Ishikawa (cell line): ENCODE data around the gene FGF1.

Source experiments
- CEBPB ChIP-seq: IDR thresholded peaks from 2 replicates; pipeline ENCODE4 v1.6.1; 2012
- CREB1 ChIP-seq: IDR thresholded peaks from 2 replicates; pipeline ENCODE4 v1.6.1; 2012; ENCODE audit warnings: low read depth
- EGR1 ChIP-seq: IDR thresholded peaks from 2 replicates; pipeline ENCODE4 v1.6.1; 2012
- EP300 ChIP-seq: IDR thresholded peaks from 2 replicates; pipeline ENCODE4 v1.6.1; 2012; ENCODE audit warnings: borderline replicate concordance
- FOXM1 ChIP-seq: IDR thresholded peaks from 2 replicates; pipeline ENCODE4 v1.6.1; 2012; ENCODE audit warnings: low read depth, borderline replicate concordance
- NFIC ChIP-seq: IDR thresholded peaks from 2 replicates; pipeline ENCODE4 v1.6.1; 2012
- RAD21 ChIP-seq: IDR thresholded peaks from 2 replicates; pipeline ENCODE4 v1.6.1; 2012; ENCODE audit warnings: low read depth
- TAF1 ChIP-seq: IDR thresholded peaks from 2 replicates; pipeline ENCODE4 v1.6.1; 2012; ENCODE audit warnings: low read depth, mild to moderate bottlenecking
- TCF12 ChIP-seq: IDR thresholded peaks from 2 replicates; pipeline ENCODE4 v1.6.1; 2012; ENCODE audit warnings: low read depth
- TEAD4 ChIP-seq: IDR thresholded peaks from 2 replicates; pipeline ENCODE4 v1.6.1; 2012
- YY1 ChIP-seq: IDR thresholded peaks from 2 replicates; pipeline ENCODE4 v1.6.1; 2012; ENCODE audit warnings: low read depth
- ZBTB7A ChIP-seq: IDR thresholded peaks from 2 replicates; pipeline ENCODE4 v1.6.1; 2012; ENCODE audit warnings: low read depth
- TF ChIP-seq, protein P1 (sequence below): IDR thresholded peaks from 2 replicates; pipeline ENCODE4 v1.6.1; 2012
- TF ChIP-seq, protein P2 (sequence below): IDR thresholded peaks from 2 replicates; pipeline ENCODE4 v1.6.1; 2012
- TF ChIP-seq, protein P3 (sequence below): IDR thresholded peaks from 2 replicates; pipeline ENCODE4 v1.6.1; 2012; ENCODE audit warnings: low read depth, mild to moderate bottlenecking

The FGF1 gene

DNA sequence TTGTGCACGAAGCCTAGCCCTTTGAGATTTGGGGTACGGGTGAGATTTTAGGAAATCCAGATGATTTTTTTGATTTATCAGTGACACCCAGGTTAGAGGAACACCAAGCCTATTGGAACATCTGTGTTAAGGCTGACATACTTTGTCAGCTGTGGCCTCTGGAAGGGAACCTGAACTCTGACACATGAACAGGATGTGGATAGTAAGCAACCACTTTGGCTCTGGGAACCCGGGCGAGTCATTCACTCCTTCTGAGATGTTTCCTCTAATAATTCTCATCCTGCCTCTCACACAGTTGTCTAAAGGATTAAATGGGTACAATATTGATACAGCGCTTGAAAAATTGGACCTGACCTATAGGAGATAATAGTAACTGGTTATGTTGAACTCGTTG lies 67.8 kb downstream of the FGF1 start:
- no peak for TF ChIP-seq EGR1
- TF ChIP-seq, protein P1, sequence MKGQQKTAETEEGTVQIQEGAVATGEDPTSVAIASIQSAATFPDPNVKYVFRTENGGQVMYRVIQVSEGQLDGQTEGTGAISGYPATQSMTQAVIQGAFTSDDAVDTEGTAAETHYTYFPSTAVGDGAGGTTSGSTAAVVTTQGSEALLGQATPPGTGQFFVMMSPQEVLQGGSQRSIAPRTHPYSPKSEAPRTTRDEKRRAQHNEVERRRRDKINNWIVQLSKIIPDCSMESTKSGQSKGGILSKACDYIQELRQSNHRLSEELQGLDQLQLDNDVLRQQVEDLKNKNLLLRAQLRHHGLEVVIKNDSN, result no peak
- no peak for TF ChIP-seq CEBPB
- no peak for TF ChIP-seq TEAD4
- no peak for TF ChIP-seq RAD21
- no peak for TF ChIP-seq TCF12
- TF ChIP-seq TAF1, result no peak
- TF ChIP-seq YY1, result no peak

DNA sequence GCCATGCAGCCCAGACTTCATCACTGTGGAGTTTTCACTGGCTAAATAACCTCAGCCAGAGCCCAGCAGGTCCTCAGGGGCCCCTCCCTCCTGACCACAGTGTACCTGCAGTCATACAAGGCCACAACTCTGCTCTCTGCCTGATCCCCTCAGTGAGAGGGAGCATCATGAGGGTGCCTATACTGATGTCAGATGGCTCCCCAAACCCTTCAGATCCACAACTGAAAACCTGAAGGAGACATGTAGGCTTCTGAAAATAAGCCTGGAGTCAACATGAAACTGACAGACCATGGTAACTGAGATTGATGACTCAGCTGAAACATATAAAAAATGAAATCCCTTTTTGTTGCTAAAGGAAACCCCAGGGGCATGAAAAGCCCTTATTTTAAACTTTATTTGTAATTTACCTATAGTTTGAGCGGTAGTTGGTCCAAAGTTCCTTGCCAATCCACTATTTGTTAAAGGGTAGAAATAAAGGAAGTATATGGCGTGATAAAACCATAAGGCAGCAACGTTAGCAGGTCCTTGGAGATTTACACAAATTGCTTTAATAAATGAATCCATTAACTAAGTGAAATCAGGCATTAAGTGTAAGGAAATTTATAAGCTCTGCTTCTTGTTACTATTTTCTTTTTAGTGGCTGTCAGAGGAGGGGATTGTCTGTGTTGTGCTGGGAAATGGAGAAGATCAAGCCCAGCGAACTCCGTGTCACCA lies 68.3 kb downstream of the FGF1 start:
- no peak for TF ChIP-seq RAD21
- no peak for TF ChIP-seq EGR1
- TF ChIP-seq TEAD4, result no peak
- TF ChIP-seq TAF1, result no peak
- TF ChIP-seq, protein P2, sequence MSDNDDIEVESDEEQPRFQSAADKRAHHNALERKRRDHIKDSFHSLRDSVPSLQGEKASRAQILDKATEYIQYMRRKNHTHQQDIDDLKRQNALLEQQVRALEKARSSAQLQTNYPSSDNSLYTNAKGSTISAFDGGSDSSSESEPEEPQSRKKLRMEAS, result no peak
- TF ChIP-seq, protein P1, result no peak
- TF ChIP-seq ZBTB7A, result no peak
- TF ChIP-seq, protein P3, sequence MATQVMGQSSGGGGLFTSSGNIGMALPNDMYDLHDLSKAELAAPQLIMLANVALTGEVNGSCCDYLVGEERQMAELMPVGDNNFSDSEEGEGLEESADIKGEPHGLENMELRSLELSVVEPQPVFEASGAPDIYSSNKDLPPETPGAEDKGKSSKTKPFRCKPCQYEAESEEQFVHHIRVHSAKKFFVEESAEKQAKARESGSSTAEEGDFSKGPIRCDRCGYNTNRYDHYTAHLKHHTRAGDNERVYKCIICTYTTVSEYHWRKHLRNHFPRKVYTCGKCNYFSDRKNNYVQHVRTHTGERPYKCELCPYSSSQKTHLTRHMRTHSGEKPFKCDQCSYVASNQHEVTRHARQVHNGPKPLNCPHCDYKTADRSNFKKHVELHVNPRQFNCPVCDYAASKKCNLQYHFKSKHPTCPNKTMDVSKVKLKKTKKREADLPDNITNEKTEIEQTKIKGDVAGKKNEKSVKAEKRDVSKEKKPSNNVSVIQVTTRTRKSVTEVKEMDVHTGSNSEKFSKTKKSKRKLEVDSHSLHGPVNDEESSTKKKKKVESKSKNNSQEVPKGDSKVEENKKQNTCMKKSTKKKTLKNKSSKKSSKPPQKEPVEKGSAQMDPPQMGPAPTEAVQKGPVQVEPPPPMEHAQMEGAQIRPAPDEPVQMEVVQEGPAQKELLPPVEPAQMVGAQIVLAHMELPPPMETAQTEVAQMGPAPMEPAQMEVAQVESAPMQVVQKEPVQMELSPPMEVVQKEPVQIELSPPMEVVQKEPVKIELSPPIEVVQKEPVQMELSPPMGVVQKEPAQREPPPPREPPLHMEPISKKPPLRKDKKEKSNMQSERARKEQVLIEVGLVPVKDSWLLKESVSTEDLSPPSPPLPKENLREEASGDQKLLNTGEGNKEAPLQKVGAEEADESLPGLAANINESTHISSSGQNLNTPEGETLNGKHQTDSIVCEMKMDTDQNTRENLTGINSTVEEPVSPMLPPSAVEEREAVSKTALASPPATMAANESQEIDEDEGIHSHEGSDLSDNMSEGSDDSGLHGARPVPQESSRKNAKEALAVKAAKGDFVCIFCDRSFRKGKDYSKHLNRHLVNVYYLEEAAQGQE, result no peak
- TF ChIP-seq TCF12, result no peak
- TF ChIP-seq YY1, result no peak
- no peak for TF ChIP-seq CEBPB
- TF ChIP-seq NFIC, result no peak

DNA sequence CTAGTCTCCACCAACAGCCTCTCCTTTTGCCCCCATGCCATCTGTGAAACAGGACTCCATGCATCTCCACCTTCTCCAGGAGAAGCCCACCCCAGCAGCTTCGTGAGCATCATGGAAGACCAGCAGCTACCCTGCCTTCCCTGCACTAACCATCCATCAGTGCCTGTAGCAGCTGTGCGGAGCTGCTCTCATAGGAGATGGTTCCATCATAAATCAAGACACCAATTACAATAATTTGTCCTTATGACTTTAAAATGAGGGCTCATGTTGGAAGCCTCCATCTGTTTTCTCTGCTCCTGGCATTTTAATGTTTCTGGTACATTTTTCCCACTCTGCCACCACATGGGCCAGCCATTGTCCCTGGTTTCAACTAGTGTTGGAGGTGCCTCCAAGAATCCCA lies 69.9 kb downstream of the FGF1 start:
- TF ChIP-seq, protein P1, result no peak
- TF ChIP-seq EP300 (no peak), NFIC (no peak), CEBPB (no peak)

DNA sequence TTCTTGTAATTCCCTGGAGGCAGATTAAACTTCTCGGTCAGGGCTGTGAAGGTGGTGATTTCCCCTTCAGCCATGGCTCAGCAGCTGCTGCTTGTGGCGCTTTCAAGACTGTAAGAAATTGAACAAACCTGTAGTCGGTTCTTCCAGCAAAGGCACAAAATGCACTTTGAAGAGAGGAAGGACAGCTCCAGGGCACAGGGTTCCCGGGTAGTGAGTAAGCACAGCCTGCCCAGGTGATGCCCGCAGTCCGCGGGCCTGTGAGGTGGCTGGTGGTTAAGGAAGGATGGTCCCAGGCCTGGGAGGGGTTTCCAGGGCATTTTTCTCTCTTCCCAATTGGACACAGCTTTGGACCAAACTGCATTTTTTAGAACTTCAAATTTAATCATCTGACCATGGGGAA lies 71.8 kb downstream of the FGF1 start:
- TF ChIP-seq NFIC (no peak), YY1 (no peak), TCF12 (no peak), CEBPB (no peak), EP300 (no peak), CREB1 (no peak), TAF1 (no peak), ZBTB7A (no peak), TEAD4 (no peak), RAD21 (no peak), EGR1 (no peak), FOXM1 (no peak)
- TF ChIP-seq, protein P1, result no peak
- TF ChIP-seq, protein P2, result no peak
- TF ChIP-seq, protein P3, result no peak

DNA sequence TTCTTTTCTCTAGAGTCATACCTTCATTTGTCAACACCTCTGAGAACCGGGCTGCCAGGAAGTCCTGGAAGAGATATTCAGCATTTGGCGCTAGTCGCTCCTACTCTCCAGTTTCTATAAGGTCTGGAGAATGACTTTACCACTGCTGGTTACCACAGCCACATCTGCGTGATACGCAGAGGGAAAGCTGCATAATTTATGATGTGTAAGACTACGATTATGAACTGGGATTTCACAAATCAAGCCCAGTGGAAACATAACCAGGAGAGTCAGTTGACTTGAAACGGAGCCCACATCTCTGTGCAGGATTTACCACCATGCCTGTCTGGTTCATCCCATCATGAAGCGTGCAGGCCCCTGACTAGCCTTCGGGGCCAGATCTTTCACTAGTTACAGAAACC lies 72.6 kb downstream of the FGF1 start:
- TF ChIP-seq TAF1, result no peak
- no peak for TF ChIP-seq TCF12
- no peak for TF ChIP-seq YY1
- TF ChIP-seq CEBPB, result no peak
- TF ChIP-seq, protein P2, result no peak
- TF ChIP-seq FOXM1, result no peak
- no peak for TF ChIP-seq NFIC
- TF ChIP-seq, protein P3, result no peak
- TF ChIP-seq, protein P1, result no peak
- no peak for TF ChIP-seq EGR1
- TF ChIP-seq RAD21, result no peak
- TF ChIP-seq ZBTB7A, result no peak
- no peak for TF ChIP-seq EP300
- TF ChIP-seq TEAD4, result no peak
- no peak for TF ChIP-seq CREB1
